ENCODE results near the gene LDLRAD3. TPM values are rescaled to one million over a fixed set of nuclear protein-coding genes. Genes with fewer than 3 reads are reported as not detected.
A peak's percentile ranks its signal among the peaks of the same experiment; 100 is the strongest.

LDLRAD3 gene
- total and polyA plus RNA-seq, 12 donors: 5.4 to 16.7 (median 10.2) TPM

GRCh38 chr11:36103933-36104530 is 160.2 kb downstream of the LDLRAD3 start:
- intact Hi-C loops (cut with DNase I): no loop called here
- 89 to 99% (median 97%) methylated on average over 10 to 11 of the region's 11 CpGs for WGBS, 4 donors
- Histone ChIP-seq H3K4me1 (replicated peaks in 1 of 2) (no peaks in the 10 kb centered on the region), H3K27me3 (no peaks in the 10 kb centered on the region), H3K27ac (no peak overlapping the region), H3K9me3 (replicated peaks in 1 of 3) (no peaks in the 10 kb centered on the region), H3K36me3 (replicated peaks in 1 of 2) (no peaks in the 10 kb centered on the region), H3K4me3 (no peak overlapping the region)
- no peak for TF ChIP-seq POLR2A (IDR thresholded peaks at IDR 0.05)
- no peak for TF ChIP-seq CTCF (IDR thresholded peaks at IDR 0.05)
- no peak for DNase-seq

GRCh38 chr11:36104660-36104992 is 160.8 kb downstream of the LDLRAD3 start:
- 86 to 94% (median 89%) methylated on average over 4 of the region's 4 CpGs for WGBS, 4 donors
- peak overlapping the region in 1 of 5 donors; percentile 8 for H3K27ac ChIP-seq

GRCh38 chr11:36105743-36106581 is 162.1 kb downstream of the LDLRAD3 start:
- 78 to 92% (median 90%) methylated on average over 7 to 9 of the region's 9 CpGs for WGBS, 4 donors
- intact Hi-C loops (cut with DNase I): no loop called here

More at GRCh38 chr11:36104660-36104992, 160.8 kb downstream of the LDLRAD3 start:
- Histone ChIP-seq H3K36me3 (replicated peaks in 1 of 2) (no peaks in the 10 kb centered on the region), H3K4me3 (no peak overlapping the region), H3K4me1 (replicated peaks in 1 of 2) (no peaks in the 10 kb centered on the region), H3K27me3 (no peaks in the 10 kb centered on the region), H3K9me3 (replicated peaks in 1 of 3) (no peaks in the 10 kb centered on the region)
- intact Hi-C loops (cut with DNase I): no loop called here
- DNase-seq: no peak
- no peak for TF ChIP-seq CTCF (IDR thresholded peaks at IDR 0.05)
- TF ChIP-seq POLR2A (IDR thresholded peaks at IDR 0.05): no peak

More at GRCh38 chr11:36105743-36106581, 162.1 kb downstream of the LDLRAD3 start:
- no peaks in the 10 kb centered on the region for H3K36me3 ChIP-seq (replicated peaks in 1 of 2)
- no peak for DNase-seq
- H3K4me3 ChIP-seq: no peak overlapping the region
- H3K27ac ChIP-seq: no peak overlapping the region
- no peaks in the 10 kb centered on the region for H3K27me3 ChIP-seq
- TF ChIP-seq CTCF (IDR thresholded peaks at IDR 0.05): no peak
- TF ChIP-seq POLR2A (IDR thresholded peaks at IDR 0.05): no peak
- H3K4me1 ChIP-seq (replicated peaks in 1 of 2): no peaks in the 10 kb centered on the region
- H3K9me3 ChIP-seq (replicated peaks in 1 of 3): no peaks in the 10 kb centered on the region

All from adrenal gland (tissue), 12 donors.